GM23338 (cell line): Measurements from ENCODE around the gene CMTR1. TPM values are rescaled to one million over a fixed set of nuclear protein-coding genes. Genes with fewer than 3 reads are reported as not detected.

Experiments
- ATAC-seq: fragments of 200-7000 bp; cut with Tn5 transposase; 3 replicates; pipeline ENCODE4 v1.9.1; 2020
- DNase-seq: peaks from one replicate; pipeline ENCODE4 v3.0.0-alpha.2; 2015; ENCODE audit warnings: low spot score
- H2AFZ ChIP-seq: fragments of 200-600 bp; sonication (generic); 2 replicates; pipeline ENCODE4 v1.8.0; 2016; ENCODE audit warnings: antibody characterized with exemption, mild to moderate bottlenecking, moderate library complexity
- H3F3A ChIP-seq: fragments of 200-600 bp; sonication (generic); replicated peaks from 2 replicates; pipeline ENCODE4 v1.8.0; 2017; ENCODE audit warnings: antibody characterized with exemption, mixed run types, low read depth
- H3K27ac ChIP-seq: fragments of 200-600 bp; sonication (generic); 2 replicates; pipeline ENCODE4 v1.6.1; 2016; ENCODE audit warnings: low read depth
- H3K27me3 ChIP-seq: fragments of 200-600 bp; sonication (generic); 2 replicates; pipeline ENCODE4 v1.8.0; 2016; ENCODE audit warnings: mild to moderate bottlenecking, mixed run types, moderate library complexity; ENCODE audit not compliant: insufficient read depth
- H3K36me3 ChIP-seq: fragments of 200-600 bp; sonication (generic); 2 replicates; pipeline ENCODE4 v1.8.0; 2016; ENCODE audit warnings: mild to moderate bottlenecking; ENCODE audit not compliant: insufficient read depth
- H3K4me1 ChIP-seq: fragments of 200-600 bp; sonication (generic); 2 replicates; pipeline ENCODE4 v1.8.0; 2016; ENCODE audit warnings: mild to moderate bottlenecking, moderate library complexity; ENCODE audit not compliant: insufficient read depth
- H3K4me2 ChIP-seq: fragments of 200-600 bp; sonication (generic); 2 replicates; pipeline ENCODE4 v1.7.1; 2017; ENCODE audit warnings: mixed run types
- H3K4me3 ChIP-seq: fragments of 200-600 bp; sonication (generic); 2 replicates; pipeline ENCODE4 v1.6.1; 2016; ENCODE audit warnings: mixed run types
- H3K79me2 ChIP-seq: fragments of 200-600 bp; sonication (generic); replicated peaks from 2 replicates; pipeline ENCODE4 v1.8.0; 2017; ENCODE audit warnings: mild to moderate bottlenecking; ENCODE audit not compliant: insufficient read depth
- H3K9me2 ChIP-seq: fragments of 200-600 bp; sonication (generic); 2 replicates; pipeline ENCODE4 v1.8.0; 2017; ENCODE audit not compliant: insufficient read depth
- H4K20me1 ChIP-seq: fragments of 200-600 bp; sonication (generic); replicated peaks from 2 replicates; pipeline ENCODE4 v1.8.0; 2017; ENCODE audit warnings: mild to moderate bottlenecking; ENCODE audit not compliant: insufficient read depth
- H3K27ac Mint-ChIP-seq: 2 replicates; pipeline ENCODE4 v1.8.0; 2020; ENCODE audit warnings: inconsistent platforms, mild to moderate bottlenecking, moderate library complexity, mixed read lengths
- H3K27me3 Mint-ChIP-seq: 3 replicates; pipeline ENCODE4 v1.8.0; 2022; ENCODE audit warnings: low read depth, mild to moderate bottlenecking, moderate library complexity, mixed read lengths, inconsistent platforms; ENCODE audit not compliant: insufficient read depth, poor library complexity
- H3K36me3 Mint-ChIP-seq: 3 replicates; pipeline ENCODE4 v1.8.0; 2021; ENCODE audit warnings: low read depth, mild to moderate bottlenecking, inconsistent platforms, moderate library complexity, mixed read lengths
- H3K4me1 Mint-ChIP-seq: 3 replicates; pipeline ENCODE4 v1.8.0; 2020; ENCODE audit warnings: mild to moderate bottlenecking, inconsistent platforms, mixed read lengths
- H3K4me3 Mint-ChIP-seq: 3 replicates; pipeline ENCODE4 v1.8.0; 2021; ENCODE audit warnings: moderate library complexity, mild to moderate bottlenecking, inconsistent platforms, mixed read lengths
- H3K9me3 Mint-ChIP-seq: 3 replicates; pipeline ENCODE4 v1.8.0; 2020; ENCODE audit warnings: moderate library complexity, mild to moderate bottlenecking, inconsistent platforms, mixed read lengths
- CREB1 ChIP-seq: fragments of 250-450 bp; sonication (Bioruptor Pico); IDR thresholded peaks from 2 replicates; pipeline ENCODE4 v1.5.0; 2020; ENCODE audit warnings: low read depth, mild to moderate bottlenecking, moderate library complexity
- EZH2phosphoT487 ChIP-seq: fragments of 200-600 bp; sonication (generic); IDR thresholded peaks from one replicate; pipeline ENCODE4 v1.8.1; 2018; ENCODE audit warnings: antibody characterized with exemption; ENCODE audit not compliant: unreplicated experiment
- JUNB ChIP-seq: IDR thresholded peaks from one replicate; pipeline ENCODE4 v1.6.1; 2016; ENCODE audit warnings: antibody characterized with exemption; ENCODE audit not compliant: unreplicated experiment
- STAT1 ChIP-seq: IDR thresholded peaks from one replicate; pipeline ENCODE4 v1.6.1; 2016; ENCODE audit warnings: antibody characterized with exemption; ENCODE audit not compliant: unreplicated experiment
- ZNF114 ChIP-seq: fragments of 250-450 bp; sonication (Bioruptor Pico); IDR thresholded peaks from 2 replicates; pipeline ENCODE4 v1.5.0; 2020; ENCODE audit warnings: mild to moderate bottlenecking, moderate library complexity
- ZNF331 ChIP-seq: fragments of 250-450 bp; sonication (Bioruptor Pico); IDR thresholded peaks from 2 replicates; pipeline ENCODE4 v1.5.0; 2020; ENCODE audit warnings: low read depth, mild to moderate bottlenecking, moderate library complexity
- polyA plus RNA-seq: library from polyadenylated mRNA; unstranded; fragments of >200 nt; fragmentation: Nextera tagmentation; extraction: Ambion mirVana; gene quantifications from 2 replicates; pipeline ENCODE4 v1.2.1, GENCODE V29; 2016
- total RNA-seq: library from RNA; depleted of rRNA; stranded (reverse); fragments of >200 nt; shearing (Covaris generic); gene quantifications from 2 replicates; pipeline ENCODE4 v1.2.3, GENCODE V29; 2014
- TF ChIP-seq, protein P1 (sequence below): IDR thresholded peaks from one replicate; pipeline ENCODE4 v1.6.1; 2018; ENCODE audit warnings: antibody characterized with exemption; ENCODE audit not compliant: unreplicated experiment
- TF ChIP-seq, protein P2 (sequence below), 2 experiments: fragments of 200-600 bp in 1 of 2; sonication (generic) in 1 of 2; conservative IDR thresholded peaks; 2 replicates each; pipeline versions ENCODE4 v1.5.1 to v1.6.1; 2016 to 2017; ENCODE audit warnings: antibody characterized with exemption in 2 of 2, low read depth in 2 of 2, mild to moderate bottlenecking in 2 of 2, moderate library complexity in 1 of 2
- TF ChIP-seq, protein P3 (sequence below): fragments of 250-450 bp; sonication (Bioruptor Pico); IDR thresholded peaks from 2 replicates; pipeline ENCODE4 v1.5.0; 2020; ENCODE audit warnings: mild to moderate bottlenecking, moderate library complexity

CMTR1 gene
- total and polyA plus RNA-seq, 2 experiments from 2014 or later = 7.3 to 36.4 TPM

DNA sequence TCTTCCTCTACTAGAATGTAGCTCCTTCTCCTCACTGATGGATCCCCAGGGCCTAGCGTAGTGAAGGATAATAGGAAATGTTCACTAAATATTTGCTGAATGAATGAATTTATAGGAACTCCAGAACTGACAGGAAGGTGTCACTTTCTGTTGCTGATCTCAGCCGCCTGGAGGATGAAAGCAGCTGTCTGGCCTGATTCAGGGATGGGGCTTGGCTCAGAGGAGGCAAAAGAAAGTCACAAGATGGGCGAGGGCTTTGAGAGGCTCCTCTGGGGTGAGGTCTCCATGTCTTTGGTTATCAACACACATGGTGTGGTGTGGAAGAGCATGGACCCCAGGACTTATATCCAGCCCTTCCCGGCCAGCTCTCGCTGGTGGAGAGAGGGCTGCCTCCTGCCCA lies 78.2 kb downstream of the CMTR1 start:
- TF ChIP-seq JUNB = no peak
- no peak for TF ChIP-seq EZH2phosphoT487
- TF ChIP-seq ZNF114 (CRISPR knock-in tag) = no peak
- TF ChIP-seq, protein P1, sequence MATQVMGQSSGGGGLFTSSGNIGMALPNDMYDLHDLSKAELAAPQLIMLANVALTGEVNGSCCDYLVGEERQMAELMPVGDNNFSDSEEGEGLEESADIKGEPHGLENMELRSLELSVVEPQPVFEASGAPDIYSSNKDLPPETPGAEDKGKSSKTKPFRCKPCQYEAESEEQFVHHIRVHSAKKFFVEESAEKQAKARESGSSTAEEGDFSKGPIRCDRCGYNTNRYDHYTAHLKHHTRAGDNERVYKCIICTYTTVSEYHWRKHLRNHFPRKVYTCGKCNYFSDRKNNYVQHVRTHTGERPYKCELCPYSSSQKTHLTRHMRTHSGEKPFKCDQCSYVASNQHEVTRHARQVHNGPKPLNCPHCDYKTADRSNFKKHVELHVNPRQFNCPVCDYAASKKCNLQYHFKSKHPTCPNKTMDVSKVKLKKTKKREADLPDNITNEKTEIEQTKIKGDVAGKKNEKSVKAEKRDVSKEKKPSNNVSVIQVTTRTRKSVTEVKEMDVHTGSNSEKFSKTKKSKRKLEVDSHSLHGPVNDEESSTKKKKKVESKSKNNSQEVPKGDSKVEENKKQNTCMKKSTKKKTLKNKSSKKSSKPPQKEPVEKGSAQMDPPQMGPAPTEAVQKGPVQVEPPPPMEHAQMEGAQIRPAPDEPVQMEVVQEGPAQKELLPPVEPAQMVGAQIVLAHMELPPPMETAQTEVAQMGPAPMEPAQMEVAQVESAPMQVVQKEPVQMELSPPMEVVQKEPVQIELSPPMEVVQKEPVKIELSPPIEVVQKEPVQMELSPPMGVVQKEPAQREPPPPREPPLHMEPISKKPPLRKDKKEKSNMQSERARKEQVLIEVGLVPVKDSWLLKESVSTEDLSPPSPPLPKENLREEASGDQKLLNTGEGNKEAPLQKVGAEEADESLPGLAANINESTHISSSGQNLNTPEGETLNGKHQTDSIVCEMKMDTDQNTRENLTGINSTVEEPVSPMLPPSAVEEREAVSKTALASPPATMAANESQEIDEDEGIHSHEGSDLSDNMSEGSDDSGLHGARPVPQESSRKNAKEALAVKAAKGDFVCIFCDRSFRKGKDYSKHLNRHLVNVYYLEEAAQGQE = no peak
- TF ChIP-seq, protein P2, sequence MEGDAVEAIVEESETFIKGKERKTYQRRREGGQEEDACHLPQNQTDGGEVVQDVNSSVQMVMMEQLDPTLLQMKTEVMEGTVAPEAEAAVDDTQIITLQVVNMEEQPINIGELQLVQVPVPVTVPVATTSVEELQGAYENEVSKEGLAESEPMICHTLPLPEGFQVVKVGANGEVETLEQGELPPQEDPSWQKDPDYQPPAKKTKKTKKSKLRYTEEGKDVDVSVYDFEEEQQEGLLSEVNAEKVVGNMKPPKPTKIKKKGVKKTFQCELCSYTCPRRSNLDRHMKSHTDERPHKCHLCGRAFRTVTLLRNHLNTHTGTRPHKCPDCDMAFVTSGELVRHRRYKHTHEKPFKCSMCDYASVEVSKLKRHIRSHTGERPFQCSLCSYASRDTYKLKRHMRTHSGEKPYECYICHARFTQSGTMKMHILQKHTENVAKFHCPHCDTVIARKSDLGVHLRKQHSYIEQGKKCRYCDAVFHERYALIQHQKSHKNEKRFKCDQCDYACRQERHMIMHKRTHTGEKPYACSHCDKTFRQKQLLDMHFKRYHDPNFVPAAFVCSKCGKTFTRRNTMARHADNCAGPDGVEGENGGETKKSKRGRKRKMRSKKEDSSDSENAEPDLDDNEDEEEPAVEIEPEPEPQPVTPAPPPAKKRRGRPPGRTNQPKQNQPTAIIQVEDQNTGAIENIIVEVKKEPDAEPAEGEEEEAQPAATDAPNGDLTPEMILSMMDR (conservative IDR thresholded peaks at IDR 0.05; ENCODE audit: low read depth in 2 of 2) = no peak
- TF ChIP-seq CREB1 (CRISPR knock-in tag) = no peak
- TF ChIP-seq, protein P3, sequence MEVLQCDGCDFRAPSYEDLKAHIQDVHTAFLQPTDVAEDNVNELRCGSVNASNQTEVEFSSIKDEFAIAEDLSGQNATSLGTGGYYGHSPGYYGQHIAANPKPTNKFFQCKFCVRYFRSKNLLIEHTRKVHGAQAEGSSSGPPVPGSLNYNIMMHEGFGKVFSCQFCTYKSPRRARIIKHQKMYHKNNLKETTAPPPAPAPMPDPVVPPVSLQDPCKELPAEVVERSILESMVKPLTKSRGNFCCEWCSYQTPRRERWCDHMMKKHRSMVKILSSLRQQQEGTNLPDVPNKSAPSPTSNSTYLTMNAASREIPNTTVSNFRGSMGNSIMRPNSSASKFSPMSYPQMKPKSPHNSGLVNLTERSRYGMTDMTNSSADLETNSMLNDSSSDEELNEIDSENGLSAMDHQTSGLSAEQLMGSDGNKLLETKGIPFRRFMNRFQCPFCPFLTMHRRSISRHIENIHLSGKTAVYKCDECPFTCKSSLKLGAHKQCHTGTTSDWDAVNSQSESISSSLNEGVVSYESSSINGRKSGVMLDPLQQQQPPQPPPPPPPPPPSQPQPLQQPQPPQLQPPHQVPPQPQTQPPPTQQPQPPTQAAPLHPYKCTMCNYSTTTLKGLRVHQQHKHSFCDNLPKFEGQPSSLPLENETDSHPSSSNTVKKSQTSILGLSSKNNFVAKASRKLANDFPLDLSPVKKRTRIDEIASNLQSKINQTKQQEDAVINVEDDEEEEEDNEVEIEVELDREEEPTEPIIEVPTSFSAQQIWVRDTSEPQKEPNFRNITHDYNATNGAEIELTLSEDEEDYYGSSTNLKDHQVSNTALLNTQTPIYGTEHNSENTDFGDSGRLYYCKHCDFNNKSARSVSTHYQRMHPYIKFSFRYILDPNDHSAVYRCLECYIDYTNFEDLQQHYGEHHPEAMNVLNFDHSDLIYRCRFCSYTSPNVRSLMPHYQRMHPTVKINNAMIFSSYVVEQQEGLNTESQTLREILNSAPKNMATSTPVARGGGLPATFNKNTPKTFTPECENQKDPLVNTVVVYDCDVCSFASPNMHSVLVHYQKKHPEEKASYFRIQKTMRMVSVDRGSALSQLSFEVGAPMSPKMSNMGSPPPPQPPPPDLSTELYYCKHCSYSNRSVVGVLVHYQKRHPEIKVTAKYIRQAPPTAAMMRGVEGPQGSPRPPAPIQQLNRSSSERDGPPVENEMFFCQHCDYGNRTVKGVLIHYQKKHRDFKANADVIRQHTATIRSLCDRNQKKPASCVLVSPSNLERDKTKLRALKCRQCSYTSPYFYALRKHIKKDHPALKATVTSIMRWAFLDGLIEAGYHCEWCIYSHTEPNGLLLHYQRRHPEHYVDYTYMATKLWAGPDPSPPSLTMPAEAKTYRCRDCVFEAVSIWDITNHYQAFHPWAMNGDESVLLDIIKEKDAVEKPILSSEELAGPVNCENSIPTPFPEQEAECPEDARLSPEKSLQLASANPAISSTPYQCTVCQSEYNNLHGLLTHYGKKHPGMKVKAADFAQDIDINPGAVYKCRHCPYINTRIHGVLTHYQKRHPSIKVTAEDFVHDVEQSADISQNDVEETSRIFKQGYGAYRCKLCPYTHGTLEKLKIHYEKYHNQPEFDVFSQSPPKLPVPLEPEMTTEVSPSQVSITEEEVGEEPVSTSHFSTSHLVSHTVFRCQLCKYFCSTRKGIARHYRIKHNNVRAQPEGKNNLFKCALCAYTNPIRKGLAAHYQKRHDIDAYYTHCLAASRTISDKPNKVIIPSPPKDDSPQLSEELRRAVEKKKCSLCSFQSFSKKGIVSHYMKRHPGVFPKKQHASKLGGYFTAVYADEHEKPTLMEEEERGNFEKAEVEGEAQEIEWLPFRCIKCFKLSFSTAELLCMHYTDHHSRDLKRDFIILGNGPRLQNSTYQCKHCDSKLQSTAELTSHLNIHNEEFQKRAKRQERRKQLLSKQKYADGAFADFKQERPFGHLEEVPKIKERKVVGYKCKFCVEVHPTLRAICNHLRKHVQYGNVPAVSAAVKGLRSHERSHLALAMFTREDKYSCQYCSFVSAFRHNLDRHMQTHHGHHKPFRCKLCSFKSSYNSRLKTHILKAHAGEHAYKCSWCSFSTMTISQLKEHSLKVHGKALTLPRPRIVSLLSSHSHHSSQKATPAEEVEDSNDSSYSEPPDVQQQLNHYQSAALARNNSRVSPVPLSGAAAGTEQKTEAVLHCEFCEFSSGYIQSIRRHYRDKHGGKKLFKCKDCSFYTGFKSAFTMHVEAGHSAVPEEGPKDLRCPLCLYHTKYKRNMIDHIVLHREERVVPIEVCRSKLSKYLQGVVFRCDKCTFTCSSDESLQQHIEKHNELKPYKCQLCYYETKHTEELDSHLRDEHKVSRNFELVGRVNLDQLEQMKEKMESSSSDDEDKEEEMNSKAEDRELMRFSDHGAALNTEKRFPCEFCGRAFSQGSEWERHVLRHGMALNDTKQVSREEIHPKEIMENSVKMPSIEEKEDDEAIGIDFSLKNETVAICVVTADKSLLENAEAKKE (CRISPR knock-in tag) = no peak
- no peak for TF ChIP-seq STAT1
- TF ChIP-seq ZNF331 (CRISPR knock-in tag) = no peak
- Histone ChIP-seq H3K79me2 (no peaks in the 10 kb centered on the region), H3K4me1 (peaks cover 52% of the 10 kb centered on the region), H2AFZ (no peak overlapping the region), H3K27ac (no peak overlapping the region), H3K9me2 (no peaks in the 10 kb centered on the region; the same call in 1 of the 2 replicates), H4K20me1 (no peaks in the 10 kb centered on the region), H3F3A (peaks cover 7% of the 10 kb centered on the region; the same call in 1 of the 2 replicates), H3K4me3 (peak overlapping the region; percentile 54; the same call in 1 of the 2 replicates), H3K27me3 (peaks cover 41% of the 10 kb centered on the region), H3K4me2 (no peak overlapping the region; the same call in 1 of the 2 replicates), H3K36me3 (no peaks in the 10 kb centered on the region; the same call in 1 of the 2 replicates)
- no peaks in the 10 kb centered on the region for H3K9me3 Mint-ChIP-seq
- H3K36me3 Mint-ChIP-seq = no peaks in the 10 kb centered on the region; the same call in 2 of the 3 replicates
- no peak overlapping the region for H3K27ac Mint-ChIP-seq
- peaks cover 40% of the 10 kb centered on the region for H3K27me3 Mint-ChIP-seq
- H3K4me3 Mint-ChIP-seq = no peak overlapping the region; the same call in 2 of the 3 replicates
- no peak for ATAC-seq
- DNase-seq = no peak
- H3K4me1 Mint-ChIP-seq = peaks cover 62% of the 10 kb centered on the region
